ENCODE data around the gene WASF2. TPM values are rescaled to one million over a fixed set of nuclear protein-coding genes. Genes with fewer than 3 reads are reported as not detected.

Gene WASF2
- total RNA-seq, 1 donor from 2014 or later, result 35.0 TPM

DNA sequence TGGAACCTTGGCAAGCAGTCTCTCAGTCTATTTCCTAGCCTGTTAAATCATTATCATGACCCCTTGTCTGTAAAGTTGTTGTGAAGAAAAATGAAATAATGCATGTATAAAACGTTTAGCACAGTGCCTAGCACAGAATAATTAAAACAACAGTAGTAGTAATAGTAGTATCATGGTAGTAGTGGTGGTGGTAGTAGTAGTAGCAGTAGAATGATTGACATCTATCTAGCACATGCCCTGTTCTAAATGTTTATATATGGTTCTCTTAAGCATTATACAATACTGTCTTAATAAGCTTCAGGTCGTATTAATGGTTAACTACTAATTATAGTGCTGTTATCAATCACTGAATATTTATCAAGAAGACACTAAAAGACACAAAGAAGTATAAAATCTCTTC lies 50.8 kb downstream of the WASF2 start:
- H3K27me3 ChIP-seq, result no peaks in the 10 kb centered on the region
- Mint-ChIP-seq H3K4me1 (peaks cover 21% of the 10 kb centered on the region), H3K4me3 (no peak overlapping the region), H3K27me3 (ENCODE audit: insufficient read depth, low read depth) (no peaks in the 10 kb centered on the region), H3K9me3 (no peaks in the 10 kb centered on the region), H3K36me3 (peaks cover 6% of the 10 kb centered on the region), H3K27ac (no peak overlapping the region)
- no peak overlapping the region for H3K4me3 ChIP-seq
- H3K27ac ChIP-seq, result no peak overlapping the region
- TF ChIP-seq, protein P1, sequence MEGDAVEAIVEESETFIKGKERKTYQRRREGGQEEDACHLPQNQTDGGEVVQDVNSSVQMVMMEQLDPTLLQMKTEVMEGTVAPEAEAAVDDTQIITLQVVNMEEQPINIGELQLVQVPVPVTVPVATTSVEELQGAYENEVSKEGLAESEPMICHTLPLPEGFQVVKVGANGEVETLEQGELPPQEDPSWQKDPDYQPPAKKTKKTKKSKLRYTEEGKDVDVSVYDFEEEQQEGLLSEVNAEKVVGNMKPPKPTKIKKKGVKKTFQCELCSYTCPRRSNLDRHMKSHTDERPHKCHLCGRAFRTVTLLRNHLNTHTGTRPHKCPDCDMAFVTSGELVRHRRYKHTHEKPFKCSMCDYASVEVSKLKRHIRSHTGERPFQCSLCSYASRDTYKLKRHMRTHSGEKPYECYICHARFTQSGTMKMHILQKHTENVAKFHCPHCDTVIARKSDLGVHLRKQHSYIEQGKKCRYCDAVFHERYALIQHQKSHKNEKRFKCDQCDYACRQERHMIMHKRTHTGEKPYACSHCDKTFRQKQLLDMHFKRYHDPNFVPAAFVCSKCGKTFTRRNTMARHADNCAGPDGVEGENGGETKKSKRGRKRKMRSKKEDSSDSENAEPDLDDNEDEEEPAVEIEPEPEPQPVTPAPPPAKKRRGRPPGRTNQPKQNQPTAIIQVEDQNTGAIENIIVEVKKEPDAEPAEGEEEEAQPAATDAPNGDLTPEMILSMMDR (IDR thresholded peaks at IDR 0.05), result no peak
- no peak for TF ChIP-seq EZH2 (IDR thresholded peaks at IDR 0.05)
- TF ChIP-seq EZH2phosphoT487 (IDR thresholded peaks at IDR 0.05), result no peak
- peaks cover 10% of the 10 kb centered on the region for H3K4me1 ChIP-seq
- H3F3A ChIP-seq (ENCODE audit: low read depth), result no peaks in the 10 kb centered on the region
- no peak overlapping the region for H3K9ac ChIP-seq
- no peak for DNase-seq (ENCODE audit: low spot score)
- no peaks in the 10 kb centered on the region for H3K9me3 ChIP-seq (ENCODE audit: low read depth)
- H2AFZ ChIP-seq (replicated peaks), result no peak overlapping the region
- H3K79me2 ChIP-seq (ENCODE audit: low read depth), result peaks cover 52% of the 10 kb centered on the region
- no peaks in the 10 kb centered on the region for H3K36me3 ChIP-seq
- H3K4me2 ChIP-seq, result no peak overlapping the region
- H4K20me1 ChIP-seq (ENCODE audit: low read depth), result peaks cover 39% of the 10 kb centered on the region

DNA sequence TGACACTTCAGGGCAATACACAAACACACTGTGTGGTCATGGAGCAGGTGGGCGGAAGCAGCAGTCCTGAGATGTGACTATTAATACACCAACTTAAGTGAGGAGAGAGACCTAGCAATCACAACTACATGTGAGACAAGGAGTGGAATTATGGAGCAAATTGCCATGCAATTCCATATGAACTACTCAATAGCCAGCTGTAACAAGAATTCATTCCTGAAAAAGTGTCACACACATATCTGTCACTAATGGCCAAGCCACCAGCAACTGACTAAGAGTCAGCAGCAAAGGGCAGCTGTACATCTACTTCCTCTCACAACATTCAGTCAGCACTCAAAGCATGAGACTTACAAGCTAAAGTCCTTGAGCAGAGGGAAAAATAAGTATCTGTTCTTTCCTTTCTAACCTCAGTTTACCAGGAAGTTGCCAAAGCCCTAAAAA lies 51.3 kb downstream of the WASF2 start:
- Histone ChIP-seq H3K79me2 (ENCODE audit: low read depth) (peaks cover 52% of the 10 kb centered on the region), H3K27ac (no peak overlapping the region), H3K36me3 (no peaks in the 10 kb centered on the region), H3K9ac (no peak overlapping the region), H2AFZ (replicated peaks) (no peak overlapping the region), H3K4me2 (no peak overlapping the region), H3K27me3 (no peaks in the 10 kb centered on the region), H3K9me3 (ENCODE audit: low read depth) (no peaks in the 10 kb centered on the region), H3F3A (ENCODE audit: low read depth) (no peaks in the 10 kb centered on the region), H3K4me3 (no peak overlapping the region), H4K20me1 (ENCODE audit: low read depth) (peaks cover 37% of the 10 kb centered on the region), H3K4me1 (peaks cover 10% of the 10 kb centered on the region)
- Mint-ChIP-seq H3K4me3 (no peak overlapping the region), H3K9me3 (no peaks in the 10 kb centered on the region), H3K27me3 (ENCODE audit: insufficient read depth, low read depth) (no peaks in the 10 kb centered on the region), H3K36me3 (peaks cover 6% of the 10 kb centered on the region), H3K4me1 (peaks cover 21% of the 10 kb centered on the region), H3K27ac (no peak overlapping the region)
- no peak for TF ChIP-seq EZH2 (IDR thresholded peaks at IDR 0.05)
- TF ChIP-seq EZH2phosphoT487 (IDR thresholded peaks at IDR 0.05), result no peak
- TF ChIP-seq, protein P1 (IDR thresholded peaks at IDR 0.05), result no peak
- no peak for DNase-seq (ENCODE audit: low spot score)

DNA sequence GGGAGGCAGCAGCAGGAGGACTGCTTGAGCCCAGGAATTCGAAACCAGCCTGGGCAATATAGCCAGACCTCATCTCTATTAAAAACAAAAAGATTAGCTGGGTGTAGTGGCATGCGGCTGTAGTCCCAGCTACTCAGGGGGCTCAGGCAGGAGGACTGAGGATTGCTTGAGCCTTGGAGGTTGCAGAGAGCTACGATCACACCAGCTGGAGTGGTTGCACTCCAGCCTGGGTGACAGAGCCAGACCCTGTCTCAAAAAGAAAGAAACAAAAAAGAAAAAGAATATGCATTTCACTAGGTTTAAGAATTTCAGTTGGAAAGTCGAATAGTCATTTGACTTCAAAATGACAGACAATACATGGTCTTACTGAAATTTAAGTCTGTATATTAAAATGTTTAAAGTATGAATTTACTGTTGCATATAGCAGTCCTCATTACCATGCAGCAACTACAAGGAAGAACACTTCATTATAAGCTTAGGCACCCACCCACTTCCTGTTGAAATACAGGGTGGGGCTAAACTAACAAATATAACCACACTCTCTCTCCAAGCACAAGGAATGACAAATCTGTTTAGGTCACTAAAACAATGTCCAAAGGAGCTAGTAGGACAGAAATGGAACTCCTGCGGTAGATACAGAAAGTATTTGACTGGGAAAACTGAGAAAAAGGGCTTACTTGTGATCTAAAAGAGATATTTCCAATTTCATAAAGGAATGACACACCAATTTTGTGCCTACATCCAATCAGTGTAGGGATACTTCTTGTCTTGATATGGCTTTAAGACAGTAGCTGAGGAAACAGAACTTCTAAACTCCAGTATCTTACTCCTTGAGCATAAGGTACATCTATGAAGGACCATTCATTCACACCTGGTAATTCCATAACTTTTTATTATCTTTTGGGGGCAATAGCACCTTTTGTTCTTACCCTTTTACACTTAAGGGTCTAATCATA lies 53.5 kb downstream of the WASF2 start:
- H3K27ac ChIP-seq, result no peak overlapping the region
- no peaks in the 10 kb centered on the region for H3K27me3 ChIP-seq
- H3K9ac ChIP-seq, result no peak overlapping the region
- peaks cover 40% of the 10 kb centered on the region for H4K20me1 ChIP-seq (ENCODE audit: low read depth)
- H3K4me1 Mint-ChIP-seq, result peaks cover 26% of the 10 kb centered on the region
- no peak overlapping the region for H3K27ac Mint-ChIP-seq
- TF ChIP-seq, protein P1 (IDR thresholded peaks at IDR 0.05), result no peak
- TF ChIP-seq EZH2phosphoT487 (IDR thresholded peaks at IDR 0.05) (no peak), EZH2 (IDR thresholded peaks at IDR 0.05) (no peak)
- H3K36me3 ChIP-seq, result no peaks in the 10 kb centered on the region
- no peaks in the 10 kb centered on the region for H3K9me3 Mint-ChIP-seq
- H3K4me2 ChIP-seq, result peak overlapping the region; percentile 8
- peaks cover 6% of the 10 kb centered on the region for H3K36me3 Mint-ChIP-seq
- no peak for DNase-seq (ENCODE audit: low spot score)
- H3K27me3 Mint-ChIP-seq (ENCODE audit: insufficient read depth, low read depth), result no peaks in the 10 kb centered on the region
- H2AFZ ChIP-seq (replicated peaks), result no peak overlapping the region
- peaks cover 10% of the 10 kb centered on the region for H3K4me1 ChIP-seq
- no peaks in the 10 kb centered on the region for H3K9me3 ChIP-seq (ENCODE audit: low read depth)
- peaks cover 65% of the 10 kb centered on the region for H3K79me2 ChIP-seq (ENCODE audit: low read depth)
- no peaks in the 10 kb centered on the region for H3F3A ChIP-seq (ENCODE audit: low read depth)
- no peak overlapping the region for H3K4me3 Mint-ChIP-seq
- H3K4me3 ChIP-seq, result no peak overlapping the region

Data from neural progenitor cell (in vitro differentiated cells).